ENCODE measurements around the gene C20orf204. TPM values are rescaled to one million over a fixed set of nuclear protein-coding genes. Genes with fewer than 3 reads are reported as not detected.
A peak's percentile ranks its signal among the peaks of the same experiment; 100 is the strongest.

C20orf204 gene
- total RNA-seq, 2 donors from 2014 or later = 28.6 to 35.6 TPM

DNA sequence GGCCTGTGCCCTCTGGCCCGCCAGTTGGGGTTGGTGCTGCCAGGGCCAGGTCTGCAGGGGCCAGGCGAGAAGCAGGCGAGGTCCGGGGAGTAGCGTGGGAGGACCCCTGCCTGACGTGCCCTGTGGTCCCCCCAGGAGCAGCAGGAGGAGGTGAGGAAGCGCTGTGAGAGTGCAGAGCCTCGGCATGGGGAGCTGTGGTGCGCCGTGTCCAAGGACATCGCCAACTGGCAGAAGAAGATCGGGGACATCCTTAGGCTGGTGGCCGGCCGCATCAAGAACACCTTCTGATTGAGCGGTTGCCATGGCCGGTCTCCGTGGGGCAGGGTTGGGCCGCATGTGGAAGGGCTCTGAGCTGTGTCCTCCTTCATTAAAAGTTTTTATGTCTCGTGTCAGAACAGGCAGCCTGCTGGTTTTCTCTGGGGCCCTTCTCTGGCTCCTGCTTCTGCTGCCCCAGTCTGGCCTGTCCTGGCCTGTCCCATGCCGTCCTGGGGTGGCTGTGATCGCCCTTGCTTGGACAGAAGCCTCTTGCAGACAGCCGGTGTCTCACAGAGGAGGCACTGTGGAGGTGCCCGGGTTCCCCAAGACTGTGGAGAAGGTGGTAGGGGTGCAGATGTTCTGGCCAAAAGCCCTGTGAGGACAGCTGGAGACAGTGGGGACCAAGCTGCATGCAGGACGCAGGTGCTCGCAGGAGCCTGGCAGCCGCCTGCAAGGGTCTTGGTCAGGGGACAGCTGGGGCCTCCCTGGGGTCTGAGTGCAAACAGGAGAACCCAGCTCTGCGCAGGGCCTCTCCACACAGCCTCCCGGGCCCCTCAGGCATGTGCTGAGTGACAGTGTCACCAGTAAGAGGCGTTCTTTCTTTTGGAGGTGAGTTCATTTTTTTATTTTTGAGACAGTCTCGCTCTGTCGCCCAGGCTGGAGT, 3.0 kb upstream of the C20orf204 start:
- Mint-ChIP-seq H3K4me1 (ENCODE audit: low read depth) (peaks cover 49% of the 10 kb centered on the region), H3K27ac (no peak overlapping the region), H3K4me3 (no peak overlapping the region), H3K36me3 (ENCODE audit: insufficient read depth in 2 of 2) (peaks cover 0 to 17% of the 10 kb centered on the region in 2 donors), H3K27me3 (ENCODE audit: low read depth) (no peaks in the 10 kb centered on the region), H3K9me3 (no peaks in the 10 kb centered on the region)
- DNase-seq (no peak), ATAC-seq (replicated peaks in 1 of 2) (no peak)

DNA sequence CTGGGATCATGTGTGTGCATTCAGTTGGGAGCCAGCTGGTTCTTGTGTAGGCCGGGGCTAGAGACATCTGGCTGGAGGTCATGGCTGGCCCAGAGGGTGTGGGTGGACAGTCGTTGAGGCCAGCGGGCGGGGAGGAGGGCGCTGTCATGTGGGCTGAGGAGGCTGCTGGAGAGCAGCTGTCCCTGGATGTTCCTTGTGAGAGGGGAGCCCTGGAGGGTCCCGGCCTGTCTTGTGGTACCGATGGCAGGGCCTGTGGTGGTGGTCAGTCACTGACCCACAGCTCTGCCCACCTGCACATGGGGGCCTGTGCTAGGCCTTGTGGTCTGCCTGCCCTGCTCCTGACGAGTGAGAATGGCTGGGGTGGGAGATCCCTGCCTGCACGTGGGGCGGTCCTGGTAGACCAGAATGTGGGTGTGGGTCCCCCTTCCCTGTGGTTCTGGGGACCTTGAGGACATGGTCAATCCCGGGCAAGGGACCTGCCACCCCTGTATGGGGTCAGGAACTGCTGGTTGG, 1.9 kb upstream of the C20orf204 start:
- H3K4me1 Mint-ChIP-seq (ENCODE audit: low read depth) = peaks cover 50% of the 10 kb centered on the region
- H3K27ac Mint-ChIP-seq = peak overlapping the region; percentile 74
- peaks cover 0 to 14% of the 10 kb centered on the region in 2 donors for H3K36me3 Mint-ChIP-seq (ENCODE audit: insufficient read depth in 2 of 2)
- ATAC-seq (replicated peaks in 1 of 2) (no peak), DNase-seq (no peak)
- H3K9me3 Mint-ChIP-seq = no peaks in the 10 kb centered on the region
- H3K27me3 Mint-ChIP-seq (ENCODE audit: low read depth) = no peaks in the 10 kb centered on the region
- peak overlapping the region; percentile 85 to 88 for H3K4me3 Mint-ChIP-seq

DNA sequence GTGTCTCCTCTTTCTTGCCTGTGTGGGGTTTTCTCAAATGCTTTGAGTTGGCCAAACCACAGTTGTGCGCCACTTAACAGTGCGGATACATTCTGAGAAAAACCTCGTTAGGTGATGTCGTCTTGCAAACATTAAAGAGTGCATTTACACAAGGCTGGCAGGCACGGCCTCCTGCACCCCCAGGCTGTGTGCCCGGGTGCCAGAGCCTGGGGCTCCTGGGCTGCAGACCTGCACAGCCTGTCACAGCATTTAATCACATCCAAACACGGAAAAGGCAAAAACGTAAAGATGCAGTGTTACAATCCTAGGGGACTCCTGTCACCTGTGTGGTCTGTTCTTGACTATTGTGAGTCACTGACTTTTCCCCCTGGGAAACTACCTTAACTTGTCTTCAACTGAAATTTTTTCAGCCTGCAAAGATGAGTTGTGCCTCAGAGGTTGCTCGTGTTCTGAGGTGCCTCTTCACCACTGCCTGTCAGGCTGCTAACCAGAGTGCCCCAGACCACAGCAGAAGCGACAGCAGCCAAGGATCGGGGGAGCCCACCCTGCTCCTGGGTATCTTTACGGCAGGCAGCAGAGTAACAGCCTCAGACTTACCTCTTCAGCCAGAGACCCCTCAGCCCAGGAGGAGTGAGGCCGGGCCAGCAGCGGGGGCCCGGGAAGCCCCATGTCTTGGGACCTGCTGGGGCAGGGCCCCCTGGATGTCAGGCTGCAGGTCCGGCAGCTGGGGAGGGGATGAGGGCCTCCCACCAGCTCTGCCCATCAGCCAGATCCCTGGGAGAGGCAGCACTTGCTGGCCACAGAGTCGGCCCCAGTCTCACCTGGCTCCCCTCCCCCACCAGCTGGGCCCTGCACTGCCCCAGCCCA, 683 bp upstream of the C20orf204 start:
- peaks cover 60% of the 10 kb centered on the region for H3K4me1 Mint-ChIP-seq (ENCODE audit: low read depth)
- peak; percentile 57 to 62 for ATAC-seq (replicated peaks in 1 of 2)
- no peaks in the 10 kb centered on the region for H3K9me3 Mint-ChIP-seq
- peak overlapping the region; percentile 80 for H3K27ac Mint-ChIP-seq
- no peaks in the 10 kb centered on the region for H3K27me3 Mint-ChIP-seq (ENCODE audit: low read depth)
- peaks cover 0 to 5% of the 10 kb centered on the region in 2 donors for H3K36me3 Mint-ChIP-seq (ENCODE audit: insufficient read depth in 2 of 2)
- peak overlapping the region; percentile 85 to 88 for H3K4me3 Mint-ChIP-seq
- DNase-seq = peak; percentile 74 to 80

DNA sequence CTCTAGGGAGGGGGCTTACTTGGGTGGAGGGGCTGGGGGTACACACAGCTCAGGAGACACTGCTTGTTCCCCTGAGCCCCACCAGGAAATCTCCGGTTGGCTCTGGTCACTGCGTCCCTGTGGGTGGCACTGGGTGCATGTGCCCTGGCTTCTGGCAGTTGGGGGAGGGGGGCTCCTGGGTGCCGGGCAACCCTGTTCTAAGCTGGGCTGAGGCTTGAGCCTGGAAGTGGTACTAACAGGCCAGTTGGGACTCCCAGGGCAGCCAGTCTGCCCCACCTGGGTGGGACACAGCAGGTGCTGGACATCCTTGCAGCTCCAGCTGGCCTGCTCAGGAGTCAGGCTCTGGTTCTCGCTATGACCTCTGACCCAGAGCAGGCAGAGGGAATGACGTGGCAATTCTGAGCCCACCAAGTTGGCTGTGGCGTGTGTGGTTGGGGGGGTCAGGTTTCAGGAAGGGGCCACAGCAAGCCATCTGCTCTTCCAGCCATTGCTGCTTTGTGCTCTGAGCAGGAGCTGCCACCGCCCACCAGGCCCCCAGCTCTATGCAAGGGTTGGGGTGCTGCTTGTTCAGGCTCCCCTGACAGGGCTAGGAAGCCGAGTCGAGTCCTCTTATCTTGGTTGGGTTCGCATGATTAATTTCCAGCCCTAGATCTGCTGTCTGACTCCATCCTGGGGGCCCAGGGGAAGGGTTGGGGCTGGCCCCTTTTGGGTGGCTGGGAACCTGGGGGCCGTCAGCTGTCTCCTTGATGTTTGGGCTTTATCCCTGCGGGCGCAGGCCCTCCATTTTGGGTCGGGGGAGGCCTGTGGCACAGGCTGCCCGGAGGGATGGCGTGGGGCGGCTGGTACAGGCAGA, 590 bp downstream of the C20orf204 start:
- H3K27me3 Mint-ChIP-seq (ENCODE audit: low read depth) = no peaks in the 10 kb centered on the region
- H3K4me1 Mint-ChIP-seq (ENCODE audit: low read depth) = peaks cover 67% of the 10 kb centered on the region
- H3K9me3 Mint-ChIP-seq = no peaks in the 10 kb centered on the region
- H3K27ac Mint-ChIP-seq = peak overlapping the region; percentile 81
- peak overlapping the region; percentile 80 to 88 for H3K4me3 Mint-ChIP-seq
- ATAC-seq (replicated peaks in 1 of 2) (peak; percentile 16 to 28), DNase-seq (peak; percentile 64 to 75)
- peaks cover 0 to 2% of the 10 kb centered on the region in 2 donors for H3K36me3 Mint-ChIP-seq (ENCODE audit: insufficient read depth in 2 of 2)

DNA sequence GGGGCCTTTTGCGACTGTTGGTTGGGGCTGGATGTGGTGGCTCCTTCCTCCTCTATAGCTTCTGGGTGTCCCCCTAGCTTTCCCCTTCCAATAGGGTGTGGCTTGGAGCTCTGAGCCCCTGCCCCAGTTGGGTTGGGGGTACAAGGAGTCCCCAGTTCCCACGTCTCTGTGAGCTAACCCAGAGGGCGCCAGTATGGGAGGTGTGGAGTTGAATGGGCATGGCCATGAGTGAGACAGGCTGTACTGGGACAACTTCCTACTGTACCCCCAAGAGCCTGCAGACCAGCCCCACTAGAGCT, 1.2 kb downstream of the C20orf204 start:
- H3K4me3 Mint-ChIP-seq = peak overlapping the region; percentile 80 to 88
- peak overlapping the region; percentile 81 for H3K27ac Mint-ChIP-seq
- peaks cover 67% of the 10 kb centered on the region for H3K4me1 Mint-ChIP-seq (ENCODE audit: low read depth)
- no peaks in the 10 kb centered on the region for H3K27me3 Mint-ChIP-seq (ENCODE audit: low read depth)
- ATAC-seq (replicated peaks in 1 of 2) (no peak), DNase-seq (no peak)
- peaks cover 0 to 2% of the 10 kb centered on the region in 2 donors for H3K36me3 Mint-ChIP-seq (ENCODE audit: insufficient read depth in 2 of 2)
- H3K9me3 Mint-ChIP-seq = no peaks in the 10 kb centered on the region

DNA sequence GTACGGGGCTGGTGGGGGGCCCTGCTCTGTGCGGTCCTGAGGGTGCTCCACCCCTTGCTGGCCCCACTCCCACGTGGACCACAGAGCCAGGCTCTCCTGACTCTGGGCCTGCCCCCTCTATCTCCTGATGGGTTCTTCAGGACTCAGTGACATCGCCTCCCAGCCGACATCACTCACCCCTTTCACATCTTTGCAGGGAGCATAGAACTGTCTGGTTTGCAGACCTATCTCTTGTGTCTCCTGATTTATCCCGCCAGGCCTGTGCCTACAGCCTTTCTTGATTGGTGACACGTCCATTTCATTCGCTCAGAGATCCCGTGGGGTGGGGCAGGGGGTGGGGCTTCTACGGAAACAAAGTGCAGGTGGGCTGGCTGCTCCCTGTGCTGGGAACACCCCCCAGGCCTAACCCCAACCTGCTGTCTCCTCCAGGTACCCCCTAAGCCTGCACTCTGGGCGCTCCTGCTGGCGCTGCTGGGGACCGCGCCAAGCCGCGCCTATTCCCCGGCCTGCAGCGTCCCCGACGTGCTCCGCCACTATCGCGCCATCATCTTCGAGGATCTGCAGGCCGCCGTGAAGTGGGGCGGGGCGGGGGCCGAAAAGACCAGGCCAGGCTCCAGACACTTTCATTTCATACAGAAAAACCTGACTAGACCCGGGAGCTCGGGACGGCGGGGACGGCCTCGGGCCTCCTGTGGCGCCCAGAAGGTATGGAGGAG, 1.7 kb downstream of the C20orf204 start:
- Mint-ChIP-seq H3K9me3 (no peaks in the 10 kb centered on the region), H3K4me1 (ENCODE audit: low read depth) (peaks cover 67% of the 10 kb centered on the region), H3K4me3 (peak overlapping the region; percentile 80 to 88), H3K27me3 (ENCODE audit: low read depth) (no peaks in the 10 kb centered on the region), H3K27ac (no peak overlapping the region), H3K36me3 (ENCODE audit: insufficient read depth in 2 of 2) (peaks cover 0 to 2% of the 10 kb centered on the region in 2 donors)
- ATAC-seq (replicated peaks in 1 of 2) (peak in 1 of 2 donors; percentile 4), DNase-seq (peak; percentile 49 to 57)

DNA sequence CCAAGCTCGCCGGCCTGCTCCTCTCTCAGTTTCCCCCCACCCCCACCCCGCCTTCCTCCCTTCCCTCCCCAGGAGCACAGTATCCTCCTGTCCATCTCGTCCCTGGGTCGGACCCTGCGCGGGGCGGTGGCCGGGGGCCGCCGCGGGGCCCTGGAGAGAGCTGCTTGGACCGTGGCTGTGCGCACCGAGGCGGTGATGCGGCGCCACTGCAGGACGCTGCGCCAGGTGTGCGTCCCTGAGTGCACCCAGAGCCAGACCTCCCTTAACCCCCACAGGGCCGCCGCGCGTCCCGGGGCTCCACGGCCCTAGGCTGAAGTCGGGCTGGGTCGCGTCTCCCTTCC, 2.2 kb downstream of the C20orf204 start:
- peak overlapping the region; percentile 80 to 88 for H3K4me3 Mint-ChIP-seq
- no peaks in the 10 kb centered on the region for H3K27me3 Mint-ChIP-seq (ENCODE audit: low read depth)
- H3K27ac Mint-ChIP-seq = no peak overlapping the region
- ATAC-seq (replicated peaks in 1 of 2) (peak; percentile 38), DNase-seq (no peak)
- peaks cover 66% of the 10 kb centered on the region for H3K4me1 Mint-ChIP-seq (ENCODE audit: low read depth)
- no peaks in the 10 kb centered on the region for H3K9me3 Mint-ChIP-seq
- H3K36me3 Mint-ChIP-seq (ENCODE audit: insufficient read depth in 2 of 2) = peaks cover 0 to 2% of the 10 kb centered on the region in 2 donors

DNA sequence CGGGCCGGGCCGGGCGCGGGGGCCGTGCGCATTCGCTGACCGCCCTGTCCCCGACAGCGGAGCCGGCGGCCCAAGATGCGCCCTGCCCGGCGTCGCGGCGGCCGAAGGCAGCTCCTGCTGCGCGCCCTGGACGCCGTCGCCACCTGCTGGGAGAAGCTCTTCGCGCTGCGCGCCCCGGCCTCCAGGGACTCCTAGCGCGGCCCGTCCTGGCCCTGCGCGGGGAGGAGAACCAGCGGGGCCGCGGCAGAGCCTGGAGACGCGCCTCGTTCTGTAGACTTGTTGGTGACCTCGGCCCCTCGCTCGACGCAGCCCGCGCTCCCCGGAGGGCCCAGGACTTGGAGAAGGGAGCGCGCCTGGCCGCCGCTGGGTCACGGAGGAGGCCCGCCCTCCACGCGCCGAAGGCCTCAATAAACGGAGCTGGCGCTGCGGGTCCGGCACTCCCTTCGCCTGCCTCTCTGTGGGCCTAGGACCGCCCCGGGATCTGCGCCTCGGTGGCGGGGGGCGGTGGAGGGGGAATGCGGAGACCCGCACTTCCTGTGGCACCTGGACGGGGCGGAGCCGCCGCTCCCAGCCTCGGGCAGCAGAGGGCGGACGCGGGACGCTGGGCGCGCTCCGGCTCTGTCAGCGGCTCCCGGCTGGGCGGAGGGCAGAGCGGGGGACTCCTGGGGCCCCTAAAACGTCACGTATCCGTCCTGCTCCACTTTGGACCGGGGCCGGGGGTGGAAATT, 2.7 kb downstream of the C20orf204 start:
- H3K4me3 Mint-ChIP-seq = peak overlapping the region; percentile 80 to 88

DNA sequence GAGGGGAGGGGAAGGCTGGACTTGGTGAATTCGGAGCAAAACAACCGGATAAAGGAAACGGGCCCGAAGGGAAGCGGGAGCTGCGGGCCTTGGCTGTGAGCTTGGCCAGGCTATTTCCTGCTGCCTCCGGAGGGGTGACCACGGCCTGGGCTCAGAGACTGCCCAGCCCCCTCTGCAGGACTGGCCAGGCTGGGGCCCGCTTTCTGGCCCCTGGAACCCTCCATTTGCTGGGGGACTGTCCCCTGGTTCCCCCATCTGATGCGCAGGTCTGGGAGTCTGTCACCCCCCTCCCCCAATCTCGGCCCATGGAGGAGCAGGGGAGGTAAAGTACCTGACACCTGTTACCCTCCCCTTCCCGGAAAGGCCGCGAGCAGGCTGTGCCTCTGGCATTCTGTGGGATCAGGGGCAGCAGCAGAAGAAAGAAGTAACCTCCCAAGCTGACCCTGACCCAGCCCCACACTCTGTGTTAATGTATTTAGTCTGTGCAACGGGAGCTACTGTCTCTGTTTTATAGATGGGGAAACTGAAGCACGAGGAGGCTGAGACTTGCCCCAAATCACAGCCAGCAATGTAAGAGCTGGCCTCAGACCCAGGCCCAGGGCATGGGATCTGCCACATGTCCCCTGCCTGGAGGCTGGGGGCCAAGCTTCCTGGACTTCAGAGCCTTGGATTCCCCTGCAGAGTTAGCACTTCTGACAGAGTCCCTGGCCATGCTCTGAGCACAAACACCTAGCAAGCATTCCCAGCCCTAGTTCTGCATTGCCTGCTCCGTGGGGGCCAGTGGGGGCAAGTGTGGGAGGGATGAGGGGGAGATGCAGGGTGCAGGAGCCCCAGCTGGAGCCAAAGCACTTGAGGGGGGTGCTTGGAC, 3.5 kb downstream of the C20orf204 start:
- Mint-ChIP-seq H3K27me3 (ENCODE audit: low read depth) (no peaks in the 10 kb centered on the region), H3K4me1 (ENCODE audit: low read depth) (peaks cover 52% of the 10 kb centered on the region), H3K36me3 (ENCODE audit: insufficient read depth in 2 of 2) (no peaks in the 10 kb centered on the region), H3K27ac (no peak overlapping the region), H3K9me3 (no peaks in the 10 kb centered on the region), H3K4me3 (peak overlapping the region; percentile 80 to 88)
- ATAC-seq (replicated peaks in 1 of 2) (no peak), DNase-seq (no peak)

More for the DNA sequence above, 2.7 kb downstream of the C20orf204 start:
- no peaks in the 10 kb centered on the region for H3K27me3 Mint-ChIP-seq (ENCODE audit: low read depth)
- peak; percentile 88 to 89 for DNase-seq
- no peaks in the 10 kb centered on the region for H3K36me3 Mint-ChIP-seq (ENCODE audit: insufficient read depth in 2 of 2)
- no peaks in the 10 kb centered on the region for H3K9me3 Mint-ChIP-seq
- H3K4me1 Mint-ChIP-seq (ENCODE audit: low read depth) = peaks cover 60% of the 10 kb centered on the region
- H3K27ac Mint-ChIP-seq = no peak overlapping the region
- ATAC-seq (replicated peaks in 1 of 2) = peak; percentile 57 to 63

DNA sequence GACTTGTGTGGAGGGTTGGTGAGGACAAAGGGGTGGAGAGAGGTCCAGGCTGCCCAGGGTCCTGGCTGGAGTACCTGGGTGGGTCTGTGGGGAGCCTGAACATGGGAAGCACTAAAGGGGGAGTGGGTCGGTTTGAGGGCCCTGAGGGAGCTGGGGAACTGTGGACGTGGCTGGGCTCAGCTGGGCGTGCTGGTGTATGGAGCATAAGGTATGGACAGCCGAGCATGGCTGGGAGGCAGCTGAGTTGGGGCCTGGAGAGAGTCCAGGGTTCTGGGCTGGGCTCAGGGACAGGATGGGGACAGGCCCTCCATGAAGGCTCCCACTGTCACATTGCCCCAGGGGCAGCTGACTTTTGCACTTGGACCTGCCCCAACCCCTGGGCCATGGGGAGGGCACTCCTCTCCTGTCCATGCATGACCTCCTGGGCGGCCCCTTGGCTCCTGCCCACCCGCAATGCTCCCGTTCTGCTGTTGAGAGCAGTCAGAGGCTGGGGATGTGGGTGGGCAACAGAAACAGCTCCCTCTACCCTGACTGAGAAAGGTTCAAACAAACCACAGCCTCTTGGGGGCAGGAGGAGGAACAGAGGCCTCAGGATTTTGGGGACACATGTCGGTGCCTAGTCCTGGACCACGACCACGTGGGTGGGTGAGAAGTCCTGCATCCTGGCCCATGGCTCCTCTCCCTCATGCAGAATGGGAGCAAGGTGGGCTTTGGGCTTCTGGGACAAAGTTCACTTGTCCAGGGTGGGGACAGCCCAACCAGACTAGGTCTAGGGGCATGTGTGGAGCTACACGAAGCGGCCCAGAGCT, 4.5 kb downstream of the C20orf204 start:
- H3K4me1 Mint-ChIP-seq (ENCODE audit: low read depth) = peaks cover 43% of the 10 kb centered on the region
- H3K4me3 Mint-ChIP-seq = peak overlapping the region; percentile 80 to 88
- ATAC-seq (replicated peaks in 1 of 2) = no peak
- H3K9me3 Mint-ChIP-seq = no peaks in the 10 kb centered on the region
- DNase-seq = no peak
- H3K27ac Mint-ChIP-seq = no peak overlapping the region
- H3K27me3 Mint-ChIP-seq (ENCODE audit: low read depth) = no peaks in the 10 kb centered on the region
- no peaks in the 10 kb centered on the region for H3K36me3 Mint-ChIP-seq (ENCODE audit: insufficient read depth in 2 of 2)

Data from activated T-cell treated with anti-CD3 and anti-CD28 coated beads, Interleukin-2, amount 50 U/mL, for 72 hours (primary cell).